OCI-LY7 (cell line): ENCODE measurements around the gene ALDH1A3. TPM values are rescaled to one million over a fixed set of nuclear protein-coding genes. Genes with fewer than 3 reads are reported as not detected.

Experiments used
- BruUV-seq: library from RNA; stranded (reverse); fragments of 400-500 nt; replicated peaks from 2 replicates; lab custom pipeline; 2021; lab: Mats Ljungman, UMichigan
- CTCF ChIA-PET: fragments of 300-600 bp; sonication (Branson Sonifier 250); formaldehyde crosslinking; loops from one replicate; lab custom pipeline; 2022; ENCODE audit warnings: antibody characterized with exemption; ENCODE audit not compliant: unreplicated experiment; lab: Charles Lee
- POLR2A ChIA-PET: fragments of 300-600 bp; sonication (Branson Sonifier 250); formaldehyde crosslinking; loops from one replicate; lab custom pipeline; 2022; ENCODE audit warnings: antibody characterized with exemption; lab: Charles Lee
- DNase-seq: peaks from one replicate; pipeline ENCODE4 v3.0.0-alpha.2; 2015; ENCODE audit warnings: low spot score
- H2AFZ ChIP-seq: fragments of 200-600 bp; sonication (generic), shearing (Covaris generic); 2 replicates; pipeline ENCODE4 v1.6.1; 2014; ENCODE audit warnings: mild to moderate bottlenecking, antibody characterized with exemption, low read length, moderate library complexity
- H3K27ac ChIP-seq: fragments of 200-600 bp; sonication (generic); 2 replicates; pipeline ENCODE4 v1.5.1; 2014; ENCODE audit warnings: mixed run types, low read depth, mild to moderate bottlenecking, moderate library complexity, low read length, inconsistent platforms; ENCODE audit not compliant: poor library complexity, severe bottlenecking
- H3K36me3 ChIP-seq: fragments of 200-600 bp; sonication (generic); 2 replicates; pipeline ENCODE4 v1.6.1; 2014; ENCODE audit warnings: mild to moderate bottlenecking, antibody characterized with exemption, low read length, moderate library complexity, mixed read lengths; ENCODE audit not compliant: insufficient read depth
- H3K4me1 ChIP-seq: fragments of 200-600 bp; sonication (generic); 2 replicates; pipeline ENCODE4 v1.5.1; 2014; ENCODE audit warnings: mild to moderate bottlenecking, low read length; ENCODE audit not compliant: insufficient read depth, poor library complexity, severe bottlenecking
- H3K4me2 ChIP-seq: fragments of 200-600 bp; sonication (generic); 2 replicates; pipeline ENCODE4 v1.6.1; 2014; ENCODE audit warnings: mild to moderate bottlenecking, low read length
- H3K4me3 ChIP-seq: fragments of 200-600 bp; sonication (generic); 2 replicates; pipeline ENCODE4 v1.5.1; 2014; ENCODE audit warnings: mild to moderate bottlenecking, low read depth, low read length; ENCODE audit not compliant: poor library complexity, severe bottlenecking
- H3K79me2 ChIP-seq: fragments of 200-600 bp; sonication (generic); 2 replicates; pipeline ENCODE4 v1.6.1; 2016; ENCODE audit warnings: low read depth, mild to moderate bottlenecking, low read length, moderate library complexity, mixed read lengths; ENCODE audit not compliant: insufficient read depth
- H3K9me2 ChIP-seq: fragments of 200-600 bp; sonication (generic); 2 replicates; pipeline ENCODE4 v1.6.1; 2016; ENCODE audit warnings: mild to moderate bottlenecking, low read length, mixed read lengths; ENCODE audit not compliant: insufficient read depth
- H3K9me3 ChIP-seq: fragments of 200-600 bp; sonication (generic); 2 replicates; pipeline ENCODE4 v1.6.1; 2014; ENCODE audit warnings: mild to moderate bottlenecking, mixed run types, low read length, mixed read lengths
- H4K20me1 ChIP-seq: fragments of 200-600 bp; sonication (generic); 2 replicates; pipeline ENCODE4 v1.6.1; 2014; ENCODE audit warnings: mild to moderate bottlenecking, antibody characterized with exemption, low read length, moderate library complexity, mixed read lengths; ENCODE audit not compliant: insufficient read depth
- CTCF ChIP-seq: fragments of 200-600 bp; sonication (generic); conservative IDR thresholded peaks from 2 replicates; pipeline ENCODE4 v1.5.1; 2014; ENCODE audit warnings: mild to moderate bottlenecking, antibody characterized with exemption, low read length, moderate library complexity, mixed read lengths
- EZH2phosphoT487 ChIP-seq: fragments of 200-600 bp; sonication (generic); IDR thresholded peaks from 2 replicates; pipeline ENCODE4 v1.6.1; 2018; ENCODE audit warnings: low read depth, borderline replicate concordance, mild to moderate bottlenecking, mixed run types, antibody characterized with exemption, low read length, moderate library complexity, mixed read lengths
- intact Hi-C: fragments of 100-400 bp; cut with micrococcal nuclease; formaldehyde crosslinking; loops from one replicate; pipeline ENCODE4 v1.10.0; 2022; ENCODE audit not compliant: unreplicated experiment
- total RNA-seq, 2 experiments: library from RNA; depleted of rRNA in 1 of 2; stranded (reverse); fragments of >200 nt in 1 of 2; shearing (Covaris generic) in 1 of 2; gene quantifications; 2 replicates each; pipeline ENCODE4 v1.2.3, GENCODE V29; 2014 to 2022

The ALDH1A3 gene
- total RNA-seq, 2 experiments from 2014 or later: not detected

DNA sequence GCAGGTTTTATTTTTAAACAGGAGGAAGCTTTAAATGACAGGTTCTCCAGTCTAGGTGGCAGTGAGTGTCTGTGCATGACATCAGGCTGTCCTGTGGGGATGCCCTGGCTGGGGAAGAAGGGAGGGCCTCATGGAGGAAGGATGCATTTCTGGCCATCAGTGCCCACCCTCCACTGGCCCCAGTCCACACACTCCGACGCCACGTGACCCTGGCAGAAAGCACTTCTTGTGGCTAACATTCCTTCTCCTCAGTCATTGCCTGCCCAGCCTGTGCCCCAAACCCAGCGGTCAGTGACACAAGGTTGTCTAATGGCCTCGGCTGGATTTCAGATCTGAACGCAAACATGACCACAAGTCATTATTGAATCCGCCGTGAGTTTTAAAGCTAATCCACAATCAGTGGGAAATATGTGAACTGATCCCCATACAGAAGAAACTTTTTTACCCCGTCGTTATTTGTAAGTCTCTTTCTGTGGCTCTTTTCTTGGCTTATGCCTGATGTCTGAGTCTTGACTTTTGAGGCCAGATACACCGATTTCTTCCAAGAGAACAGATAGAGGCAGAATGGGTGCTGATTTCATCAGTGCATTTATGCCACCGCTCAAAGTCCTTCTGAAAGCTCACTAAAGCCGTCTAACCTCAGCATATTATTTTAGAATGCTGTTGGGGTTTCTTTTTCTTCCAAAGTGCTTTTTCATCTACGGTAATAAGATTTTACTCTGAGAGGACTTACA, 22.2 kb downstream of the ALDH1A3 start:
- H3K36me3 ChIP-seq: no peaks in the 10 kb centered on the region; the same call in 1 of the 2 replicates
- no peaks in the 10 kb centered on the region for H3K9me2 ChIP-seq
- no peak for TF ChIP-seq EZH2phosphoT487
- no peak for TF ChIP-seq CTCF
- intact Hi-C loops: no loop called here
- peaks cover 14% of the 10 kb centered on the region for H3K4me1 ChIP-seq
- no peaks in the 10 kb centered on the region; the same call in 1 of the 2 replicates for H3K9me3 ChIP-seq
- no peak for DNase-seq
- ChIA-PET POLR2A (interaction anchor here (3.5 kb wide), 1 partner anchor 15 kb away, joined by 13 read pairs; no protein-coding TSS in a partner anchor), CTCF (interaction anchor here (0.8 kb wide), 1 partner anchor 107 kb away, joined by 3 read pairs; no protein-coding TSS in a partner anchor)
- no peak overlapping the region for H3K4me2 ChIP-seq
- no peaks in the 10 kb centered on the region for H3K79me2 ChIP-seq
- no peak overlapping the region for H3K27ac ChIP-seq
- H4K20me1 ChIP-seq: no peaks in the 10 kb centered on the region
- no peak overlapping the region for H2AFZ ChIP-seq
- H3K4me3 ChIP-seq: no peak overlapping the region
- no TSS peak for BruUV-seq

DNA sequence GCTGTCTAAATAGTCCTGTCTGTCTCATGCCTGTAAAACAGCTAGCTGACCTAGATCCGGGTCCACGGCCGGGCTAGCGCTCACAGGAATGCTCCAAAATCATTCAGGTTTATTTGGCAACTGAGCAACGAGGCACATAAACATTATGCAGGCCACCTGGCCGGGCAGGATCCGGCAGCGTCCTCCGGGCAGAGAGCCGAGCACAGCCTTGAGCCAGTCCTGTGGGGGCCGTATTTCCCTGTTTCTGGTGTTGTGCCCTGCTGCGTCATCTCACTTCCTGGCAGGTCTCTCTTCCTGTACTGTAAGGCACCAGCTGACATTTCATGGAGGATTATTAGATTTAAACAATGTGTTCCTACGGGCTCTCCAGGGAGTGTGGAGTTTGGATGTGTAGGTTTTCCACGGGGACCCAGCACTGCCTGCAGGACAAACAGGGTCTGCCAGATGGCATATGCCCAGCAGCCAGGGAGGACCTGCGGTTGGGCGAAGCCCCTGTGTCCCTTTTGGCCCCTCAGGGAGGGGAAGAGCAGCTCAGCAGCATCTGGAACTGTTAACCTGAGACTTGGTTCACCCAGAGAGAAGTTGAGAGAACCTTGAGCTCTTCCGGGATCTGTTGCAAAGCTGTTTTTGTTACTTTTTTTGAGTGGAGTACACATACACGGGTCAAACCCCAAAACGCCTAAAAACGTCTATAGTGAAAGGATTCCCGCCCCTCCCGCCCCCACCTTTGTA, 23.0 kb downstream of the ALDH1A3 start:
- peak overlapping the region; percentile 41; the same call in 1 of the 2 replicates for H3K4me2 ChIP-seq
- no peak for TF ChIP-seq EZH2phosphoT487
- TF ChIP-seq CTCF: no peak
- H3K79me2 ChIP-seq: no peaks in the 10 kb centered on the region
- H3K36me3 ChIP-seq: no peaks in the 10 kb centered on the region; the same call in 1 of the 2 replicates
- no peaks in the 10 kb centered on the region; the same call in 1 of the 2 replicates for H3K9me3 ChIP-seq
- intact Hi-C loops: no loop called here
- no peaks in the 10 kb centered on the region for H3K9me2 ChIP-seq
- no peak overlapping the region for H3K4me3 ChIP-seq
- no TSS peak for BruUV-seq
- no peak overlapping the region for H3K27ac ChIP-seq
- POLR2A ChIA-PET: interaction anchor here (0.6 to 3.5 kb wide), 4 partner anchors 14 to 223 kb away, joined by 3 to 13 read pairs (median 3); no protein-coding TSS in a partner anchor
- no peak overlapping the region; the same call in 1 of the 2 replicates for H2AFZ ChIP-seq
- CTCF ChIA-PET: interaction anchor here (0.8 kb wide), 1 partner anchor 106 kb away, joined by 3 read pairs; no protein-coding TSS in a partner anchor
- no peaks in the 10 kb centered on the region for H4K20me1 ChIP-seq
- H3K4me1 ChIP-seq: peaks cover 14% of the 10 kb centered on the region
- DNase-seq: peak; percentile 30
